ENCODE measurements around the gene SEC14L2. TPM values are rescaled to one million over a fixed set of nuclear protein-coding genes. Genes with fewer than 3 reads are reported as not detected.
"Not testable (repeated sequence)": the region's sequence is repeated elsewhere in the genome, so short reads cannot be mapped to it uniquely, and the experiment has no call there.

The SEC14L2 gene
- total RNA-seq, 1 donor from 2014 or later: 14.5 TPM

DNA sequence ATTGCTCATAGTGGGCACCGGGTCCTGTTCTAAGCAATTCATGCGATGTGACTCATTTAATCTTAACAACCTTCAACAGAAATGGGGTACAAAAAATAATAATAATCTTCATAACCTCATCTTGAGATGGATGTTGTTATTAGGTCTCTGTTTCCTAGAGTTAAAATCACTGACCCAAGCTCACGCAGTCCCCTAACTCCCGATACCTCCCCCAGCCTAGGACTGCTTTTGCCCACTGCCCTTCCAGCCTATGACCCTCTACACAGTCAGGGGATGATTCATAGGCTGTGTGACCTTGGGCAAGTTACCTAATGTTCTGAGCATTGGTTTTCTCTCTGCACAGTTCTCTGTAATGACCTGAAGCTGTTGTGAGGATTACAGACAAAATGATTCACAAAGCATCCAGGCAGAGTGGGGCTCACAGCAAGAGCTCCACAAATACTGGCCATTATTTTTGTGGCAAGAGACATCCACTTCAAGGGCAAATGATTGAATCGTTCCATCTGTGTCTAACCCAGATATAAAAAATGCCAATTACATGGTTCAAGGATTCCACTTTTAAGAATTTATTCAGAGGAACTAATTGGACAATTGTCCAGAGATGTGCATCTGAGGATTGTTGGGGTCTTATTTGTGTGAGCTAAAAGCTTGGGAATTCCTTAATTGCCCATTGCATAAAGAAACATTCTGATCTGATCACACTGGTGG, 48.8 kb downstream of the SEC14L2 start:
- no peaks in the 10 kb centered on the region for H3K9me3 Mint-ChIP-seq (ENCODE audit: unreplicated experiment)

GRCh38 chr22:30447656-30448055, 50.8 kb downstream of the SEC14L2 start:
- FAIRE-seq (no peak), DNase-seq (ENCODE audit: low read depth) (no peak)
- H3K9me3 Mint-ChIP-seq (ENCODE audit: unreplicated experiment): no peaks in the 10 kb centered on the region
- Histone ChIP-seq H3K27me3 (ENCODE audit: insufficient read depth, low read length) (no peaks in the 10 kb centered on the region), H3K36me3 (ENCODE audit: insufficient read depth, low read length) (no peaks in the 10 kb centered on the region), H3K27ac (ENCODE audit: low read depth, low read length) (no peak overlapping the region), H4K20me1 (ENCODE audit: insufficient read depth, low read length) (no peaks in the 10 kb centered on the region), H3K4me3 (ENCODE audit: insufficient read depth, low read depth, low read length) (no peak overlapping the region), H3K9me3 (ENCODE audit: insufficient read depth, low read depth, low read length) (no peaks in the 10 kb centered on the region), H3K4me2 (ENCODE audit: low read length) (no peak overlapping the region), H3K79me2 (ENCODE audit: insufficient read depth, low read length) (no peaks in the 10 kb centered on the region), H3K4me1 (ENCODE audit: insufficient read depth, low read length) (peaks cover 5% of the 10 kb centered on the region), H2AFZ (ENCODE audit: low read depth, low read length) (no peak overlapping the region), H3K9ac (ENCODE audit: low read length) (no peak overlapping the region)
- H3K4me3 Mint-ChIP-seq (ENCODE audit: unreplicated experiment): no peak overlapping the region
- H3K27me3 Mint-ChIP-seq (ENCODE audit: low read depth, unreplicated experiment): peaks cover 9% of the 10 kb centered on the region
- no peaks in the 10 kb centered on the region for H3K36me3 Mint-ChIP-seq (ENCODE audit: low read depth, unreplicated experiment)
- H3K27ac Mint-ChIP-seq (ENCODE audit: unreplicated experiment): no peak overlapping the region
- no peak for TF ChIP-seq EZH2 (IDR thresholded peaks at IDR 0.05; ENCODE audit: insufficient read depth, low read length)
- H3K4me1 Mint-ChIP-seq (ENCODE audit: low read depth, unreplicated experiment): peaks cover 5% of the 10 kb centered on the region

More for the DNA sequence above, 48.8 kb downstream of the SEC14L2 start:
- H3K27ac Mint-ChIP-seq (ENCODE audit: unreplicated experiment): no peak overlapping the region
- Histone ChIP-seq H3K27ac (ENCODE audit: low read depth, low read length) (no peak overlapping the region), H3K9me3 (ENCODE audit: insufficient read depth, low read depth, low read length) (no peaks in the 10 kb centered on the region), H3K27me3 (ENCODE audit: insufficient read depth, low read length) (peaks cover 2% of the 10 kb centered on the region), H3K4me1 (ENCODE audit: insufficient read depth, low read length) (peaks cover 8% of the 10 kb centered on the region), H4K20me1 (ENCODE audit: insufficient read depth, low read length) (no peaks in the 10 kb centered on the region), H3K4me3 (ENCODE audit: insufficient read depth, low read depth, low read length) (no peak overlapping the region), H3K4me2 (ENCODE audit: low read length) (peak overlapping the region; percentile 58), H3K9ac (ENCODE audit: low read length) (no peak overlapping the region), H3K79me2 (ENCODE audit: insufficient read depth, low read length) (no peaks in the 10 kb centered on the region), H2AFZ (ENCODE audit: low read depth, low read length) (peak overlapping the region; percentile 31), H3K36me3 (ENCODE audit: insufficient read depth, low read length) (no peaks in the 10 kb centered on the region)
- FAIRE-seq (no peak), DNase-seq (ENCODE audit: low read depth) (no peak)
- no peak overlapping the region for H3K4me3 Mint-ChIP-seq (ENCODE audit: unreplicated experiment)
- peaks cover 9% of the 10 kb centered on the region for H3K4me1 Mint-ChIP-seq (ENCODE audit: low read depth, unreplicated experiment)
- H3K27me3 Mint-ChIP-seq (ENCODE audit: low read depth, unreplicated experiment): peaks cover 7% of the 10 kb centered on the region
- H3K36me3 Mint-ChIP-seq (ENCODE audit: low read depth, unreplicated experiment): no peaks in the 10 kb centered on the region
- TF ChIP-seq EZH2 (IDR thresholded peaks at IDR 0.05; ENCODE audit: insufficient read depth, low read length): no peak
- no peak for TF ChIP-seq CTCF (IDR thresholded peaks at IDR 0.05; ENCODE audit: insufficient read depth, low read depth, low read length)

DNA sequence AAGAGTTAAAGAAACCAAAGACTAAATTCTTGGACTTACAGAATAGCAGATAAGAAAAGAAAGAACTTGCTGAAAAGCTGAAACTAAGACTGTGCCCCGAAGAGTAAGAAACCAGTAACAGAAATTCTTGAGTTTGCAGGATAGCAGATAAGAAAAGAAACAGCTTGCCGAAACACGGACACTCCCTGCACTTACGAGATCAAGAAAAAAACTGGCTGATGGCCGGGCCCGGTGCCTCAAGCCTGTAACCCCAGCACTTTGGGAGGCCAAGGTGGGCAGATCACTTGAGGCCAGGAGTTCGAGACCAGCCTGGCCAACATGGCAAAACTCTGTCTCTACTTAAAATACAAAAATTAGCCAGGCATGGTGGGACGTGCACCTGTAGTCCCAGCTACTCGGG, 54.7 kb downstream of the SEC14L2 start:
- H3K4me3 ChIP-seq (ENCODE audit: insufficient read depth, low read depth, low read length); H3K9me3 Mint-ChIP-seq (ENCODE audit: unreplicated experiment); H3K27ac ChIP-seq (ENCODE audit: low read depth, low read length): not testable (repeated sequence)

More for the DNA sequence above, 54.7 kb downstream of the SEC14L2 start:
- H3K4me3 Mint-ChIP-seq (ENCODE audit: unreplicated experiment); H3K4me1 Mint-ChIP-seq (ENCODE audit: low read depth, unreplicated experiment); H3K36me3 Mint-ChIP-seq (ENCODE audit: low read depth, unreplicated experiment); H3K4me1 ChIP-seq (ENCODE audit: insufficient read depth, low read length); H3K27me3 ChIP-seq (ENCODE audit: insufficient read depth, low read length); H3K27ac Mint-ChIP-seq (ENCODE audit: unreplicated experiment); H3K9me3 ChIP-seq (ENCODE audit: insufficient read depth, low read depth, low read length); H3K4me2 ChIP-seq (ENCODE audit: low read length); H4K20me1 ChIP-seq (ENCODE audit: insufficient read depth, low read length); H3K79me2 ChIP-seq (ENCODE audit: insufficient read depth, low read length); FAIRE-seq; H3K36me3 ChIP-seq (ENCODE audit: insufficient read depth, low read length); DNase-seq (ENCODE audit: low read depth); H2AFZ ChIP-seq (ENCODE audit: low read depth, low read length); H3K9ac ChIP-seq (ENCODE audit: low read length): not testable (repeated sequence)
- peaks cover 12% of the 10 kb centered on the region for H3K27me3 Mint-ChIP-seq (ENCODE audit: low read depth, unreplicated experiment)

Data from astrocyte (in vitro differentiated cells and primary cell).